NCI-H226 (cell line): ENCODE measurements around the gene GNPTAB.
"Not testable (repeated sequence)": the region's sequence is repeated elsewhere in the genome, so short reads cannot be mapped to it uniquely, and the experiment has no call there.

Experiments
- DNase-seq: peaks from one replicate; pipeline ENCODE4 v3.0.0-alpha.2; 2015

Gene GNPTAB

DNA sequence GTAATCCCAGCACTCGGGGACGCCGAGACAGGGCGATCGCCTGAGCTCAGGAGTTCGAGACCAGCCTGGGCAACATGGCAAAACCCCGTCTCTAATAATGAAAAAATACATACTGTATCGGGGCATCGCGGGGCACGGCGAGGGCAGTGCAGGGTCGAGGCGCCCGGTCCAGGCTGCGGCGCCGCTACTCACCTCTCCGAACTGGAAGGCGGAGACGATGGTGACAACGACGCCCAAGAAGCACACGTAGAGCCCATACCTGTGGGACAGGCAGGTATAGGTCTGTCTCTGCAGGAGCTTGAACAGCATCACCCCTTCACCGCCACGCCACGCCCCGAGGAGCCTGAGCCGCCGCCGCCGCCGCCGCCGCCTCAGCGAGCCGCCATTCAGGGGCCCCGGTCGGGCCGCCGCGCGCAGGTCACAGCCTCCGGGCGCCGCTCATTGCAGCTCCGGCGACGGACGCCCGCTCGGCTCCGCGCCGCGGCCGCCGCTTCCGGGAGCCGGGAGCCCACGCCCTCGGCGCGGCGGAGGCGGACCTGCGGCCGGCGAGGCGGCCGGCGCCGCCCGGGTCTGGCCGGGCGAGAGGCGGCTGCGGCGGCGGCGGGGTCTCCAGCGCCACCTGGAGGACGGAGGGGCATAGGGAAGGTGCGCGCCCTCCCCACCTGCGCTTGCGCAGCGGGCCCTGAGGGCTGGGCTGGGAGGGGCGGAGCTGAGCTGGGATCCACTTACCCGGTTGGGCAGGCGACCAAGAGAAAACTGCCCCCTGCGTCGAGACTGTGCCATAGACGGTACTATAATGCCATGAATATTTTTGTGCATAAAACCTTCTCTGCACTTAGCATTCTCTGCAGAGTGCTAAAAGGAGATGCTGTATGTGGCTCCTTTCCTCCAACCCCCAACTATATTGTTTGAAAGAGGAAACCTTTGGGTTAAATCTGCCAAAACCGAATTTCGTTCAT lies at the start of gene GNPTAB:
GNPTAB (minus strand) TSS at position 593 of the 959 bp plus-strand sequence; CDS start at position 309, 284 bp downstream.
- DNase-seq, result peak; percentile 74

DNA sequence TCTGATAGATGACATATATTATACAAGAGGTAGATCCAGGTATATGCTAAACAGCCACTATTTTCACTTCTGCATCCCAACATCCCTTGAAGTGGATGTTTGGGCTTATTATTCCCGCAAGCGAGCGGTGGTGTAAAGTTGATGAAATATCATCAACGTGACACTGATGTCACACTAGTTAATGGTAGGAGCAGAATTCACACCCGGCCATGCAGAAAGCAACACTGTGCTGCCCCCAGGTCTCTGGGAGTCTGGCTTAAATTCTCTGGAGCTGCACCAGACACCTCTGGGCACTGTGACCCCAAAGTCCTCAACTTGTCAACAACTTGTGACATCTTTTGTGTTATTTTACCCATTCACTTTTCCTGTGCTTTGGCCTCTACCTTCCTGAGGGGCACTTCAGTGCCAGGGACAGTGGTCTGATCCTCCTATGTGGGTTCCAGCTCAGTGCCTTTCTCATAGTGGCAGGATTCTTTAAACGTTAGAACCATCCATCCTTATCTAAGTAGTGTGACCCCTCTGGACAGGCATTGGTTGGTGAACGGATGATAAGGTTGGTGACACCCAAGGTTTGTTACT lies 47.6 kb upstream of the GNPTAB start:
- no peak for DNase-seq

DNA sequence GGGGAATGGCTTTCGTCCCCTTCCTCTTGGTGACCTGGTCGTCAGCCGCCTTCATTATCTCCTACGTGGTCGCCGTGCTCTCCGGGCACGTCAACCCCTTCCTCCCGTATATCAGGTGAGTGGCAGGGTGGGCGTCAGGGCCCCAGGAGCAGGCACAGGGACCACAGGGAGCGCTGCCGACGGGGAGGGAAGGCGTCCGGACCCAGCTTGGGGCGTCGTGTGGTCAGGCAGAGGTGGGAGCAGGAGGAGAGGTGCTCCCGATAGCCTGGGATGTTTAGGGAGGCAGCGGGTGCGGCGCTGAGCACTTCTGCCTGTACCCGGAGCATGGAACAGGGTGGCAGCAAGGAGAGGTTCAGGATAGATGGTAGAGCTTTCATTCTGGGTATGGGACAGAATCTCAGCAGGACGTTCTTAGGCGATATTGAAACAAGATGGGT lies 47.1 kb upstream of the GNPTAB start:
- peak; percentile 24 for DNase-seq

DNA sequence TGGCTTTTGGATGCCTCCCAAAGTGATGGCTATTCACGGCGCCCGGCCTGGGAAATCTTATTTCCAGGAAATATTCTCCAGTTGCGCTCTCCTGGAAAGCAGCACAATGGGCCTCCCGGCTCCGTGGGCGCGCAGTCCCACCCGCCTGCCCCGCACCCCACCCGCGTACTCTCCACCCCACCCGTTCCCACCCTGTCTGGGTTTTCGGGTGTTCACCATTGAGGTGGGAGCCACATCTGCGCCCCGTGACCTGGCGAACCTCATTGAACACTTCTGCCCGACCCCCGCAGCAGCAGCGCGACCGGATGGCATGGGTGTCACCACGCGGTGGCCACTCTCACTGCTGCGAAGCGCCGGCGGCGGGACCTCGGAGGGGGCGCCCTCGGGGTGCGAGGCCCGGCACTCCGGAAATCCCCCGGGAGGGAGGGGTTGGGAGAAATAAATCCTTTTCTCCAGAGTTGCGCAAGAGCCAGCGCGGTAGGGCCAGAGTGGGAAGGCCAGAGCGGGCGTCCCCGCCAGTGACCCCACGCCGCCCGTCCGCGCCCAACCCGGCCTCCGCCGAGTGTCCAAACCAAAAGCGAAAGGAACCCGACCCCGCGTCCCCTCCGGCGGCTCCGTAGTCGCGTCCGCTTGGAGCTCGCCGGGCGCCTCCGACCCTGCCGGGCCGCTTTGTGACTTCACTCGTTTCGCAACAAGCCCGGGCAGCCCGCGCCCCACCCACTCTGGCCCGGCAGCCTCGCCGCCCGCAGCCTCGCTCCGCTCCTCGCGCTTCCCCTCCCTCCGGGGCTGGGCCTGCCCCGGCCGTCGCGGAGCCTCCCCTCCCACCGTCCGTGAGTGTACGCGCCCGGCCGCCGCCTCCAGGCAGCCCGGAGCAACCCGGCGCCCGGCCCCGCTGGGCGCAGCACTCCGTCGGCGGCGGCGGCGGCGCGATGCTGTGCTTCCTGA lies 46.4 kb upstream of the GNPTAB start, which contains the start of gene DRAM1:
DRAM1 (plus strand) TSS at position 720 of the 945 bp plus-strand sequence; CDS start at position 930, 210 bp downstream.
- DNase-seq, result peak; percentile 89

- no peak for DNase-seq
Observed at GRCh38 chr12:101876322-101876860, 45.6 kb upstream of the GNPTAB start.

GRCh38 chr12:101875162-101875561 lies 44.4 kb upstream of the GNPTAB start:
- no peak for DNase-seq

- DNase-seq, result no peak
Observed at GRCh38 chr12:101870925-101871324, 40.2 kb upstream of the GNPTAB start.

- not testable (repeated sequence) for DNase-seq
Observed at GRCh38 chr12:101867619-101868018, 36.9 kb upstream of the GNPTAB start.

- no peak for DNase-seq
Observed at GRCh38 chr12:101866615-101867373, 36.0 kb upstream of the GNPTAB start.

- no peak for DNase-seq
Observed at GRCh38 chr12:101863981-101864380, 33.2 kb upstream of the GNPTAB start.

DNA sequence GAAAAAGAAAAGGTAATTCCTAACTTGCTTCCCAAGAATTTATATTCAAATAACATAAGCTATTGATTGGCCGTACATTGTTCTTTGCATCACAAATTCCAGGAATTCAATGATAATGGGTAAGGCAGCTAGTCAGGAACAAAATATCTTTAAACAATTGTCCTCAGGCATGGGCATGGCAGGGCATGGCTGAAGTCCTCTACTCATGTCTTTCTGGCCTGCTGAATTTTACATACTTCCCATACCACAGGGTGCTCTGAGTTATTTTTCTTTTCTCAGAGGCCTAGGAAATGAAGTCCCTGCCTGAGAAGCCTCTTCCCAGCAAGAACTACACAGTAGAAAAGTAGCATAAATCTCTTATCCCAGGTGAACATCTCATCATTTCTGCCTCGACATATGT lies 31.5 kb upstream of the GNPTAB start:
- no peak for DNase-seq

- DNase-seq, result not testable (repeated sequence)
Observed at GRCh38 chr12:101861688-101862087, 30.9 kb upstream of the GNPTAB start.

GRCh38 chr12:101859664-101860607 lies 29.2 kb upstream of the GNPTAB start:
- DNase-seq, result peak; percentile 38

GRCh38 chr12:101858361-101858760 lies 27.6 kb upstream of the GNPTAB start:
- no peak for DNase-seq

DNA sequence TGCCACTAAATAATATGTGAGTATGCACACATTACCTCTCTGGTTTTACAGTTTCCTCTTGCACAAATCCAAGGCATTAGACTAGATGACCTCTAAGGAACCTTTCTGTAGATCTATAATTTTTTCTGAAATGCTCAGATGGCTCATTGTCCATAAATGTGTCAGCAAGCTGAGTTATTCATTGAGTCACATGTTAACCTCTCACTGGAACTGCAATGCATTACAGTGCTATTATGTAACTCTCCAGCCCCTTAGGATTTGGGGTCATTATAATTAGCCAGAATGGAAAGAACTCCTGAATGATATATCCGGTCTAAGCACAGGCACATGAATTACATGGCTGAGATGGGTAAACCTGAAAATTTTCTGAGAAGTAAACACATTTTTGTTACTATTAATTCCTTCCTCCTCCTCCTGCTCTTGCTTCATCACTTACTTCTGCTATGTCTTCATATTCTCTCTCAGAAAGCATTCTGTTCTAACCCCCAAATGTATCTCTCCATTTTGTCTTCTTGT lies 26.3 kb upstream of the GNPTAB start:
- DNase-seq, result peak; percentile 77

- not testable (repeated sequence) for DNase-seq
Observed at GRCh38 chr12:101856614-101857013, 25.9 kb upstream of the GNPTAB start.

- no peak for DNase-seq
Observed at GRCh38 chr12:101855976-101856375, 25.2 kb upstream of the GNPTAB start.

- DNase-seq, result peak; percentile 13
Observed at GRCh38 chr12:101855364-101855884, 24.7 kb upstream of the GNPTAB start.

- no peak for DNase-seq
Observed at GRCh38 chr12:101854747-101855146, 24.0 kb upstream of the GNPTAB start.

- no peak for DNase-seq
Observed at GRCh38 chr12:101852998-101853397, 22.2 kb upstream of the GNPTAB start.
